HG03139 (cell line): ENCODE results near the gene SAMSN1.

Experiments used
- ATAC-seq: cut with Tn5 transposase; IDR thresholded peaks from one replicate; pipeline ENCODE4 v1.9.1; 2021; ENCODE audit not compliant: unreplicated experiment

SAMSN1 gene

DNA sequence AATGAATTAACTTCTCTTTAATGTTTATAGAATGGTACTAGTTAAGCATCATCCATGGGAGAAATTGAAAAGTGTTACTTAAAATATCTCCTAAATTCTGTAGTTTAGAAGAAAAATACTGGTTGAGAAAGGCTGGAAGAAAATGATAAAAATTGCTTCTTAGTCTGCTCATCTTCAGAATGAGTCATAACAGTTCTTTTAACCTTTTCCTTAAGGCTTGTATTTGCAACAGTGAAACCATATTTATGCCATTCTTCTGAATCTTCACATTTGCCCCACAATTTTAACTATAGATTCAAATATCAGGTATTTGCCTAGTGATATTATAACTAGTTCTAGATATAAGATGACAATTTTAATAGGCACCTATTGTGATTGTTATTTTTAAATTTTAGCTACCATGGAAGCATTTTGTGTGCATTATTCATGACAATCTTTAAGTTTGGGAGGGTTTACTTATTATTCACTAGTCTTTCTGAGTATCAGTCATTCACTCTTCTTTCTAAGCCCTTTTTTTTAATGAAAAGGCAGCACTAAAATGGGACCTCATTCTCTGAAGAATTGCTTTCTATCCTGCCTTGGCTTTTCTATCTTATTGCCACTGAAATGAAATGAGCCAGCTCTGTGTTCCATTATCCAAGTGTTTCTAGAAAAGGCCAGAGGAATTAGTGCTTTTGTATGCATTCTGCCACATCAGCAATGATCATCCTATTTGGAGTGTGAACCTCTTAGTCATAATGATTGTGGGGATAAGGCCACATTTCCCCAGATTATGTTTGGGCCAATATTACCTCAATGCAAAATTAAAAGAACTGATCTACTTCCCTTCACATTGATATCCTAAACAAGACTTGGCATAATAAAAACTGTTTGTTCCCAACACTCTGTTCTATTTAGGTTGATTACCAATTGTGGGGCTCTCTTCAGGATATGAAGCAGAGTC lies 58.4 kb downstream of the SAMSN1 start:
- no peak for ATAC-seq

DNA sequence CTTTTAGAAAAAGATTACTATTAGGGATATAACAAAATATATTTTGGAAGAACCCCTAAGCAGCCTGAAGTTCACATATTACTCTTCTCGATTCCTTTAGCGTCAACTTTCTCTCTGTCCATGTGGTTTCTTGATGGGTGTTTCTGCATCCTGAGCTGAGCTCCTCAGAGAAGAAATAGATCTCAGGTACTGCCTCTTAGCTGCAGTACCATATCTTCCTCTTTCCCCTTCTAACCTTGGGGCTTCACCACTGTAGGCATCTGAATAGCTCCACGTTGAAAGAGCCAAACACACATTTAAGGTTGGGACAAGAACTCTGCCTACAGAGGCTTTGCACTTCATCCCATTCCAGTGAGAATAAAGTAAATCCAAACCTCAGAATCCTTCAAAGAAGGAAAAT lies 59.2 kb downstream of the SAMSN1 start:
- ATAC-seq: no peak

DNA sequence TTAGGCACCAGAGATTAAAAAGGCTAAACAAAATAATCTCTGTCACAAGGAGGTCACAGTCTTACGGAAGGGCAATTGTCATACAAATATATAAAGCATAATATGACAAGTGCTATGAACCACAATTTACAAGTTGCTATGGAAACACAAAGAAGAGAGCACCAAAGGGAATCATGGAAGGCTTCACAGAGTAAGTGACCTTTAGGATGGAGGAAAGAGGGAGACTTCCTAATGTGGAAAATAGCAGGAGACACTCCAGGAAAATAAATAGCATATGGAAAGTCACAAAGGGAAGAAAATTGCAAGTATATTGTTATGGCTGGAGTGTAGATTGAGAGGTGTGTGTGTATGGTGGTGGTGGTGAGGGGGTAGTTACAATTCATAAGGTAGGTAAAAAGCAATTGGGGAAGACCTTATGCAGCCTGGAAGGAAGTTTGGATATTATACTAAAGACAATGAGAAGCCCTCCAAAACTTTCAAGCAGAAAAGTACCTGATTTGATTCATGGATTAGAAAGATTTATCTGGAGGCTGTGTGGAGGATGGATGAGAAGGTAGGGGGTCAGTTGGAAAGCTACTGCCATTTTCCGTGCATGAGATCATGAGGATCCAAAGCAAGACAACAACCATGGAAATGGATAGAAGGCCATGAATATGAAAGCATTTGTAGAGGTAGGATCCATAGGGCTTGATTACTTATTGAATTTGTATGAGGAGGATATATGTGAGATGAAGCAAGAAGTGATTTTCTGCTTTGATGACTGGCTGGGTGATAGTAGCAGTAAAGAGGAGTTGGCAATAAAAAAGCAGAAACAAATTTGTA lies 61.7 kb downstream of the SAMSN1 start:
- no peak for ATAC-seq

DNA sequence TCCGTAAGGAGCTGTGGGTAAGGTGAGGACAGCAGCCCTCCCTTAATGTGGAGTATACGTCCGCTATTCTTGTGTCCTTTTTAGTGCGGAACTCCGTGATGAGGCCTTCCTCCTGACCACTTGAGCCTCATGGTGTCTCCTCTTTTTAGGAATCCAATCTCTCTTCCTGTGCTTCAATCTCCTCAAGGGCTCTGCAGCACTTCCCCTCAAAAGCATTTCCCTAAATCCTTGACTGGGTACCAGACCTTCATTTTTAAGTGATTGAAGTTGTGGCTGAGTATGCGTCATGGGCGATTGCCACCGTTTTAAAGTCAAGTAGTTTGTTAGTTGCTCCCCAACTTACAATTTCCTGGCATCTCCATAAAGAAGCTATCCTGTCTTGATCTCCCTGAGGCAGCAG lies 62.8 kb downstream of the SAMSN1 start:
- ATAC-seq: no peak

DNA sequence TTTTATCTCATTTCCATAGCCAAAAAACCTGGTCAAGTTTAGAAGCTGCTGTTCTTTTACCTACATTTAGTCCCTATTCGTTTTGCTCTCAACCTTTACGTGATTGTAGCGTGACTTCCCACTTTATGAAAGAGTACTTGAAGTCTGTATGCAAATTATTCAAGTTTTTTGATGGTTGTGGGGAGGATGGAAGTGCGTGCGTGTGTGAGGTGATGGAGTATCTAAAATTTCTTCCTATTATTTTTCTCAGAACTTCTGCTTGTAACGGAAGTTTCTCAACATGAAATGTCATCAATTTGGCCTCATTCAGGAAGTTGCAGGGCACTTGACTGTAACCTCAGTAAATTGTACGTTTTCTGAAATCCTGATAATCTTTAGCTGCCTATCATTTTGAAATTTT lies 64.0 kb downstream of the SAMSN1 start:
- peak; percentile 57 for ATAC-seq

DNA sequence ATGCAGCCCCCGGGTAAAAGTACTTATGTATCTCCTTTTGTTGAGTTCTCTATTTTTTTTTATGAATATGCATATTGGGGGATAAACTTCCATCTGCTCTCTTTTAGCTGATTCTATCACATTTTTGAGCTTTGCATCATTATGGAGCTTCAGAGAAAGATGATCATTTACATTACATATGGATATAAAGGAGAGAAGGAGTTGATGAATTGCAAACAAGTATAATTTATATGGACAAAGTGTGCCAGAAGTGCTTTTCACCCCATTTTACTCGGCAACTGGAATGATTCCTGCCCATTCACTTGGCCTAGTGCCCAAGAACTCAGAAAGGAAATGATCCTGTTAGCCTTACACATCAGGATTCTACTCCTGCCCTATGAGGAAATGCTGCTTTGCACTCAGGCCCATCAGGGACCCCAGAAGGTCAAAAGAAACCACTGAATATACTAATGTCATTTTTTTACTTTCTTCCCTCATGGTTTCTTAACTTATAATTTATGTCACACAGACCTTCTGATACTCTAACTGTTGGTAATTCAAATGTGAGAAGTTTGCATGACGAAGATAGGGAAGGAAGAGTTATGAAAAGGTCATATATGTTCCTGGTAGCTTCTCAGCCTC lies 65.6 kb downstream of the SAMSN1 start:
- ATAC-seq: no peak

DNA sequence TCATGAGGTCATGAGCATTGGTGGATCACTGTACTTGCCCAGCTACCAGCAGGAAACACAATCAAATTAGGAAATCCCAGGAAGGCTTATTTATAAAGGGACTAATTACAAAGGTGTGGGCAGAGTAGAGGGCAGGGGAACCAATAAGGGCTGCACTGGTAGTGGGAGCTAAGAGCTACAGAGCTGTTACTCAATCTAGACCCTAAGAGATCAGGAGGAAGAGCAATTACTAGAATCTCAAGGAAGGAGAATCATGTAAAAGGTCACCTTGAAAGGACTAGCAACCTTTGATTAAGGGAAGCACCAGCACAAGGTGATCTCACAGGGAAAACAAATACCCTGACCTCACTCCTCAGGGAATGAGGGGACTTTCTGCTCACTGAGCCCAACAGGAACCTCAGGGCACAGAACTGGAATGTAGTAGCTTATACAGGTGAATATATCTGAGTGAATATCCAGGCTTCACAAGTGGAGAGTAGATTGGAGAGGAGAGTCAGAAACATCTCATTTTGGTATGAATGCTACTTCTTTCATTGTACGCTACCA lies 66.8 kb downstream of the SAMSN1 start:
- ATAC-seq: no peak

DNA sequence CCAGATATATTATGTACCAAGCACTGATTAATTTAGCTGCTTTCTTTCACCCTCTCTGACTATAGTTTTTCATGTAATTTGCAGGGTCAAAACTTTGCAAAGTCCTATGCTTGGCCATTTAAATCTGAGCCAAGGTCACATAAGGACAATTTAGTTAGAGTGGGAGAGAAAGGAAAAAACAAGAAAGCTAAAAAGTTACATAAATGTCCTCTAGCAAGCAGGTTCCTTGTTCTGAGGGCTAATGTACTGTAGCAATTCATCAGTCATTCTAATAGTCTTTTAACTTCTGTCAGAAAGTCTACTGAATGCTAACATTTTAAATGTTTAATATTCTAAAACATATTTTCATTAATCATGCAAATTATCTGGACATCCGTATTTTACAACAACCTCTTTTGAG lies 68.3 kb downstream of the SAMSN1 start:
- ATAC-seq: no peak

DNA sequence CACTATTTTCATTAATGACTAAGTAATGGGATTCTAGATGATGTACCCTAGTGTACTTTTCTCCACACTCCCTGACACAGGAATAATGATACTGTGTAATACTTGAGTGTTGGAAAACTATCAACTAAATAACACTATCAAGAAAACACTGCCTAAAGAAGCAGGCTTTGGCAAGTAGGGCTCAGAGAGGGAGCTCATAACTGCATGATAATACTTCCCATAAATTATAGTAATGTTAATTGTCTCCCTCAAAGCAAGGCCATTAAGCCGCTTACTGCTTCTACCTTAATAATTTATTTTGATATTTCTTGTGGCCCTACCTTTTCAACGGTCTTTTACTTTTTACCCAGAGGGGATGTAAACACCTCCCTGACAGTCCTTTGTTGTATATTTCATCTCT lies 69.0 kb downstream of the SAMSN1 start:
- no peak for ATAC-seq

DNA sequence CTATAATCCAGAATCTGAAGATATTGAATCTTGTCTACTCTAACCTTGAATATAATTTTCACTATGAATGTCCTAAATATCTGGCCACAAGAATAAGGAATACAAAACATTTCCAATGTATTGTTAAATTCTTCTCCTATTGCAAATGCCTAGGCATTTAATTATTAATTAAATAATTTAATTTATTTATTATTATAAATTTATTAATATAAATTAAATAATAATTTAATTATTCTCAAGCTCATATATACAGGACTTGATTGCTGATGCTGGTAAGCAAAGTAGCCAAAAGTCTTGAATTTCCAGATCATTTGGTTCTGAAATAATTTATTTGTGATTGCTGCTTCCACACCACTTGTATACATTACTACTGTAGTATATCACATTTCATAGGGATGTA lies 71.1 kb downstream of the SAMSN1 start:
- no peak for ATAC-seq

DNA sequence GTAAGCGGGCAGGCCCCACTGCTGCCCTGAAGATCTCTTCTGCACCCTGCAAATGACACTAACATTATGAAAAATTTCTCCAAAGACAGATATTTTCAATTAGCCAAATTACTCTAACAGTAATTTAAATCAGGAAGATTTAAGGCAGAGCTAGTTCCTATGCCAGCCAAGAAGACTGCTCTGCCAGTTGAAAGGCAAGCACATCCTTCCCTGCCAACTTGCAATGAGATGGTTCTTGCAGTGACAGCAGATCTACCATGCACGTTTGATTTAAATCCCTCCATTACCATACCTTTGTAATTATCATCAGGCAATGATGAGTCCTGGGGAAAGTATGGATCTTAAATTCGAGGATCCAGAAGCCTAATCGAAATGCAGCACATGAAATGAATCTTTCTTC lies 76.5 kb downstream of the SAMSN1 start:
- ATAC-seq: no peak

DNA sequence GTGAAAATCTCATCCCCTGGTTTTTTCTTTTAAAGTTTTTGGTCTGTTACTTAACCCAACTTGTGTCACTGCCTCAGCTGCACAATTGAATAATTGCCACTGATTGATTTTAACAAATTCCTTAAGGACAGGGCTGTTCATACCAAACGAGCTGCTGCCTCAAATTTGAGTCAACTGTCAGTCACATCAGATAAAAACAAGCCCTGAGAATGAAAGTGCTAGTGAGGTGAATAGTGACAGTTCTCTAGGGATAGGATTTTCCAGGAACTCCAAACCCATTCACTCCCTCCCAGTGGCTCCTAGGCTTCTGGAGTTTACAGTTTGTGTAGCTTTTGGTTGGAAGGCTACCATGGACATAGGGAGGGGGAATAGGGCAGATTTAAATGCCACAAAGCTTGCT lies 79.4 kb downstream of the SAMSN1 start:
- ATAC-seq: no peak

DNA sequence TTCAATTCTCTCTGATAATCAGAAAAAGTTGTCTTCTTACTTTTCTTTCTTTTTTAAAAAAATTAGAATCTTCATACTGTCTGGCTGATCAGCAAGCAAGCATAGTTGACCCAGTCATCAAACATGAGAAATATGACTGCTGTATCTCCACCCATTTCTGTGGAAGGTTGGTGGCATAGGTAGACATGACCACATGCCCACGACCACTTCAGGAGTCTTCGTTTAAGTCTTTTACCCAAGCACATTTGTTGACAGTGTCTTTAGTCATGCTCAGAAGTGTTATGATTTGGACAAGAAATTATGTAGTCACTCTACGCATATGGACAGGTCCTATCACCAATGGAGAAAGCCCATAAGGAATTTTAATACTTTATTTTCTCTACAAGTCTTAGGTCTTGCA lies 88.4 kb downstream of the SAMSN1 start:
- ATAC-seq: no peak

DNA sequence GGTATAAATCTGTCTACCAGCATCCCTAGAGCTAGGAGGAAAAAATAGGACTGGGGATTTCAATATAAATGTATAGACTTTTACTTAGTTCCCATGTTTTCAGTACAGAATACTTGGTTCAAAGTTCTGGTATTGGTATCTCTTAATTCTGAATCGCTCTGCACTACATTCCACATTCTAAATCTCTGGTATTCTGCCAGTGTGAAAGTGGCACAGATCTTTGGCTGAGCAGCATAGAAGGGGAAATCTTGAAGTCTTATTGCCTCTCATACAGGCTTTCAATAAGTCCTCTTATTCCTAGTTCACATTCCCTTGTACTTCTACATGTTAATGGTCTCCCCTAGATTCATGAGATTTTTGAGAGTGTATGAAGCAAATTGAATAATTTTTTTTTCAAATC lies 89.2 kb downstream of the SAMSN1 start:
- no peak for ATAC-seq

DNA sequence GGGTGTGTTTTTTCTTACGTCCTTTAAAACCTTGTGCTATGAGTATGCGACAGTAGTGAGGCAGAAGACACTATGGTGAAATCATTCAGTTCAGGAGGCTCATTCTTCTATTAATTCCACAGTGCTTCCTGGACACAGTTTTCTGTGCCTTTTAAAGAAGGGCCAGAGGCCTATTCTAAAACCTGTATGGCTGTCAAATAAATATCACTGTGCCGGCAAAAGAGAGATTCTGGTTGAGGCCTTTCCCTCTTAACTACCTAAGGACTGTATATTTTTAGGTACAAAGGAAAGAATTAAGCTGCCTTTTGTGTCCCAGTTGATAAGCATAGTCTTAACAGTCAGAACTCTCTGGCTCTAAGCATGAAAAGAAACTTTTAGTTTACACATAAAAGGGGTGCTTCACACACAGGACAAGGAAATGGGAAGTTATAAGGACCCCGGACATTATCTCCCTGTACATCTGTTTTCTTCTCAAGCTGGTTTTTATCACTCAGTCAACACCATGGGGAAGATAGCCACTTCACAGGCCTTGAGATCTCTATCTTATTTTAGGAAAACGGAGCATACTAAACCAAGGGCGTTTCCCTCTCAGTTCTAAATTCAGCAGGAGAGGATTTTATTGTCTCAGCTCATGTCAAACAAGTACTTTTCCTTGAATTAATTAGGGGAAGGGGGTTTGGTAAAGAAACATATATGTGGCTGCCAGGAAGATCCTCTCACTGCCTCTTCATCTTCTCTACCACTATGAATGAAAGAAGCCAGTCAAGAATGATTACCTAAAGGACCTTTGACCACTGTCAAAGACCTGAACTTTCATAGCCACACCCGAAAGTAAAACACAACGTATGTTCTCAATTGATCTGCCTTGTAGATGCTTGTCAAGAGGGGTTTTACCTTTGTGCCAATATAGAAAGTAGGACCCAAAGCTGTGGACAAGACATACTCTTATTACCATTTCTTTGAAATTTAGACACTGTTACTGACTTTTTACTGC lies 91.8 kb downstream of the SAMSN1 start:
- ATAC-seq: peak; percentile 67

DNA sequence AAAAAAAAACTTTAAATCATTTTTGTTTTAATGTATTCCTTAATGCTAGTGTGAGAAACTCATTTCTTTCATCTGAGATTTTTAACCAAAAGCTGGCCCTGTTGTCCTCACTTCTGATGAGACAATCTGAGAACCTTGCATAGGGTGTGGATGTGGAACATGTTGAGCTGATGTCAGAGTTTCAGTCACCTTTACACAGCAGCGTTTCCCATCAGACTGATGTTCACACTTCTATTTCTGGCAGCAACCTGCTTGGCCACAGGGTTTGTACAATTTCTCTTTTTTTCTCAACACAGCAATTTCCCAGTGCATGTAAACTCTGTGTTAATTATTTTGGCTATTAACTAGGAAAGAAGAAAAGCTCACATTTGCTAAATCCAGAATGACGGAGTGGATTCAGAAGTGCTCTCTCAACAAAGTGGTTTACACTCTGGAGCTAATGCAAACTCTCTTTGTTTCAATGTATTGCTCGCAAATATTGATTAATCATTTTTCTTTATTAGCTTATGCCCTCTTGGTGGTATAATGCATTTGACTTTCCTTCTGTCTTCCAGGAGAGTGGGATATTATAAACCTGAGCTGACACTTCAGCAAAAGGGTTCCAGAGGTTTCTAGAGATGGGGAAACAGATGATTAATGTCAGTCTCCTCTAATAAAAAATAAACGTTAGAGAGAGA lies 92.6 kb downstream of the SAMSN1 start:
- peak; percentile 81 for ATAC-seq

DNA sequence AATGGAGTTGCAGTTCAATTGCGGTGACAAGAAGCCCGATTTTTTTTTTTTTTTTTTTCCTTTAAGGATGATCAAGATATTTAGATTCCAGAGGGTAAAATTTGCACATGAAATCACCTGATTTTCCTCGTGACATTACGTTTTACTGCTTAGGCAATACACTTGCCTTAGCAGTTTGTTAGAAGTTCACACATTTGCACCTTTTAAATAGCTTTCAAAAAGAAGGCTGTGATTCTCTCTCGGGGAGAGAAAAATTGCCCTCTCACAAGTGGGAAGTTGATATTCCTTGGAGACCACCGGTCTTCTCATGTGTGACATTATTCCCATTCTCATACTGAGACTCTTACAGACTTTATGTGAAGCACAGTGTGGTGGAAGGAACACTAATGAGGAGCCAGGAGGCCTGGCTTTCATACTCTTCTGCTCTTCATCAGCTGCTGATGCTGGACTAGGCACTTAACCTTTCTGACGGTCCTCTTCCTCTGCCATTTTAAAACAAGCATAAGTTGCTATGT lies 93.3 kb downstream of the SAMSN1 start:
- ATAC-seq: no peak

DNA sequence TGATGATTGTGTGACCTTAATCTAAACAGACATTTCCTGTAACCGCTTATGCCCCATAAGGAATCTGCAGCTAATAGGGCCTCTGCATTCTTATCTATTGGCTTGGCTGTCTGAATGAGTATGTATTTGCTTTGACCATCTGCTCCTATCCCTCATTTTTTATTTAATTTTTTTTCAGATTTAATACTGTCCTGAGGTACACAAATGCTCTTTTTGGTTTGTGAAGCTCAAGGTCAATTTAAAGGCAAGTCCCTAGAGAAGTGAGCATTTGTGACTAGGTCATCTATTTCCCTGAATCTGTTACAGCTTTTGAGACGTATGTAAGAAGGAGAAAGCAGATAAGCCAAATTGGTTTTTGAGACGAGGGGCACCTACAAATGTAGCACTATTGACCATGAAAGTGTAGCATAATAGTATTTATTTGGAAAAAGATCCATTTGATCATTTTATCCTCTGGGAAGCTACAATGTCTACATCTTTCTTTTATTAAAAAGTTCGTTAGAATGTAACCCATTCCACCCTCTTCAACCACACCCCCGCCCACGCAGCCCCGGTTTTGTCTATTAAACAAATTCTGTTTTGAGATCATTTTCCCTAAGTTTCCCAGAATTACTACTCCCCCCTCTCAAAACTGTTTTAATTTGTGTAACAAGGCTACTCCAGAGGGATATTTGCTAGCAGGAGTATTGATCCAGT lies 93.9 kb downstream of the SAMSN1 start:
- no peak for ATAC-seq

DNA sequence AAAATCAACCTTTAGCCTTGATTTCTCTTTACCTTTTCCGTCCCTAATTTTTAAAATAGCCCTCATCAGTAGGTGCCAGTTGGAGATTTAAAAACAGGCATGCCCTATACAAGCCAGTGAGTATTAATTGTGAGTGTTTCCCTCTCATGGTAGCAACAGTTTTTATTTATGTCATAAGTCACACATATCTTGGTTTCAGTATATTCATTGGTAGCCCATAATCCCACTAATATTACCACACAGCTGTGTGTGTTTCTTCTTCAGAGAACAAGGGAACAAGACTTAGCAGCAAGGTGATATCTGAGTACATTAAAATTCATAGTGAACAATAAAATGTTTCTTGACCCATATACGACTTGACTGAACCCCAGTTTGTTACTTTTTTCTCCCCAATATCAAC lies 94.6 kb downstream of the SAMSN1 start:
- no peak for ATAC-seq
